Smooth muscle cell of the umbilical artery (primary cell): ENCODE data around the gene MEIOSIN. TPM values are rescaled to one million over a fixed set of nuclear protein-coding genes. Genes with fewer than 3 reads are reported as not detected.

Source experiments
- total RNA-seq: library from RNA; depleted of rRNA; stranded (reverse); fragments of >200 nt; gene quantifications from 2 replicates; pipeline ENCODE4 v1.2.3, GENCODE V29; 2014

Gene MEIOSIN
- not detected in 2 replicates for total RNA-seq

DNA sequence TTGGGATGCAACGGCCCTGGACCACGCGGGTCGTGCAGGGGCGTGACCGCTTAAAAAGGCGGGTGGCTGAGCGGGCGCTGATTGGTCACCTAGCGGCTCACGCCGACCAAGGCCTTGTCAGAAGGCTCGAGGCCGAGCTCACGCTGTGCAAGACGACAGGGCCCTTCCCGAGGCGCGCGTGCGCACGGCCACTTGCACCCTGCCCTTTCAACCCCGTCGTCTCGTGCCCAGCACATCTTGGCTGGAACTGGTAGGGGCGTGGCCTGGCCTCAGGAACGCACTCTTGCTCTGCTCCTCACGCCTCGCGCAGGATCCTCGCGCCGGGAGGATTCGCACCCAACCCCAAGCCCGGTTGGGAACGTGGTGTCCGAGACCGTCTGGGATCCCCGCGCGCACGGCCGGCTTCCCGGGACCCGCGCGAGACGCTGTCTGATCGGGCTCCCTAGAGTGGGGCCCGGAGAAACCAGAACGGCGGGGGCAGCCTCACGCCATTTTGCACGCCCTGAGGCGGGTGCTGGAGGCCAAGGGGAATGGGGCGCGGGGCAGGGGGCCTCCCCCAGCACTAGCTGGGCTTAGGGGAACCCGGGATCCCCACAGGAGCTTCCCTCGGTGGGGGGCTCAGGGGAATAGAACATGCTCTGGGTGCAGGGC lies at the start of gene MEIOSIN:
Gene MEIOSIN, plus strand, starts transcription at position 280 of the 651 bp plus-strand sequence. CDS start 1,938 bp downstream, outside the sequence.

DNA sequence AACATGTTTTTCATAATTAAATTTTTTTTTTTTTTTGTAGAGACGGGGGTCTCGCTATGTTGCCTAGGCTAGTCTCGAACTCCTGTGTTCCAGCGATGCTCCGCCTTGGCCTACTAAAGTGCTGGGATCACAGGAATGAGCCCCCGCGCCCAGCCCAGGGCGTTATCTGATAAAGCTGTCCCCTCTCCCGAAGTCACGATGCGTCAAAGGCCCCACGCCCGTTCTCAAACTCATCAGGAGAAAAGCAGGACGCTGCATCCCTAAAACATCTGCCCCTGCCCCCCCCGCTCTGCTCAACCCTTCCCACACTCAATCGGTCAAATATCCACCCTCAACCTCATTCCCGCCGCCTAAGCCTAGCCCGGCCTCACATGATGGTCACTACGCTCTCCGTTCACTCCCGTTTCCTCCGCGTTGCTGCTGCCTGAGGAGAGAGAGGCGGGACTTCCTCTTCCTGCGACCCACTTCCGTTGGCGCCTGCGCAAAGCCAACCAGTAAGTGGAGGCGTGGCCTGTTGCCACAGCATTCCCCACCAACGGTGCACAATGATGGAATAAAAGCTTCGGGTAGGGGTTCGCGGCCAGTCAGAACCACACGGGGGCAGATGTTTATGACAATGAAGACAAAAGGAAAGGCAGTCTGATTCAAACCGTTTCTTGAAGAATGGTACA lies 41.6 kb upstream of the MEIOSIN start, which contains the start of gene SNRPD2:
Gene SNRPD2, minus strand, starts transcription at position 438 of the 671 bp plus-strand sequence. Its CDS starts 65 bp downstream, at position 373.

DNA sequence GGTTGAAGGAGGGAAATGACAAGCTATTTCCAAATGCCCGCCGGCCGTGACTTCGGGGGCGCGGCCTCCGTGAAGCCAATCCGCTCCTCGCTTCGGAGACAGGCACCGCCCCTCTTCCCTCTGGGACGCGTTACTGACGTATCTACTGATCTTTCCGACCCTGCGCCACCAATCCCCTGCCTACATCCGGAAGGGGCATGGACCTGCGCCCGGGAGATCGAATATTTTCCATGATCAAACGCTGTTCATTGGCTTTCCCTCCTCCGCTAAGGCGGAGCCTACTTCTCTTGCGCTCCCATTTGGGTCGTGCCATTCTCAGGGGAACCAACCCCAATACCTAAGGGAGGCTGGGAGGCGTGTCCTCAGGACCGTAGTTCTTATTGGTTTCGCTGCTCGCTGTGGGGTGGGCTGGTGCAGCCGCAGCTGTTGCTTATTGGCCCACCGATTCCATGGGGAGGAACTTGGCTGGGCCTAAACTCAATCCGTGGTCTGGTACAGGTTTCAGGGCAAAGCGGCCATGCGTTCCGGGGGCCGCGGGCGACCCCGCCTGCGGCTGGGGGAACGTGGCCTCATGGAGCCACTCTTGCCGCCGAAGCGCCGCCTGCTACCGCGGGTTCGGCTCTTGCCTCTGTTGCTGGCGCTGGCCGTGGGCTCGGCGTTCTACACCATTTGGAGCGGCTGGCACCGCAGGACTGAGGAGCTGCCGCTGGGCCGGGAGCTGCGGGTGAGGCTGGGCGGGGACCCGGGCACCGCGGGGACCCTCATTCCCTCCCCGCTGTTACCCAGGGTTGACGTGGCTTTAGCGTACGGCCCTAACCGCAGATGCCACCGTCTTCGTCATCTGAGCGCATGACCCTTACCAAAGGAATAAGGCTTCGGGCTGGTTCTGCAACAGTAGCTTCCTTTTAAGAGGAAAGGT lies 40.8 kb upstream of the MEIOSIN start, which contains the start of gene QPCTL:
Gene QPCTL, plus strand, starts transcription at position 480 of the 919 bp plus-strand sequence. Its CDS starts 38 bp downstream, at position 518.

DNA sequence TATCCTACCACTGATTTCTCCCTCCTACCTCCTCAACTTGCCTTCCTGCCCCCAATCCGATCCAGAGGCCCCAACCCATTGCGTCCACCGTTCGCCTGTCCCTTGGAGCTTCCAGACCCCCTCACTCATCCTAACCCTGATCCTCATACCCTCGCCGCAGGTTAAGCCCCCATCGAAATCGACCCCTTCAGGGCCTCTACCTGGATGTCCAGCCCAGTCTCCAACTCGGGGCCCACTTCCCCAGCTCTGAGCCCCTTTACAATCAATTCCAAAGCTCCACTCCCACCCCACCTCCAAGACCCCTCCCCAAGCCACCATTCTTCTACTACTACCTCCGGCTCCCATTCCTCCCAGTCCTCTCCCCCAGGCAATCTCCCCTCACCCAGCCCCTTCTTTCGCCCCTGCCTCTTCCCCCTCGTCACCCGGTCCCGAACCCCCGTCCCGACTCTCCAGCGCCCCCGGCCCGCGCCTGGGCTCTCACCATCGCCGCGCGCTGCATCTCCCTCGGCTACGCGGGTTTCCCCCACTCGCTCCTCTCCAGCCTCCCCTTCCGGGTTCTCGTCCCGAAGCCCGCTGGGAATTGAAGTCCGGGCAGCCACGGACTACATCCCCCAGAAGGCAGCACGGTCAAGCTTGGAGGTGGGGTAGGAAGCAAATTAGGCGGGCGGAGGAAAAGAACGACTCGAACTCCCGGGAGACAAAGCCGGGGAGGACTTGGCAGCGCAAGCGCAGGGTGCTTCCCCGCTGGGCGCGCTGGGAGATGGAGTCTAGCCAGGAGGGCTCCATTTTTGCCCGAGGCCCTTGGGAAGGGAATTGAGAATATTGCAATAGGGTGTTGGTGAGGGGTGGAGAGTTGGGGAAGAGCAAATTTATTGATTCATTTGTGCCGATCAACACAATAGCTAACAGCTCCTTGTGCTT lies 2.6 kb upstream of the MEIOSIN start, which contains the start of gene FBXO46:
Gene FBXO46, minus strand, starts transcription at position 529 of the 921 bp plus-strand sequence. CDS start 17,401 bp downstream, outside the sequence.

DNA sequence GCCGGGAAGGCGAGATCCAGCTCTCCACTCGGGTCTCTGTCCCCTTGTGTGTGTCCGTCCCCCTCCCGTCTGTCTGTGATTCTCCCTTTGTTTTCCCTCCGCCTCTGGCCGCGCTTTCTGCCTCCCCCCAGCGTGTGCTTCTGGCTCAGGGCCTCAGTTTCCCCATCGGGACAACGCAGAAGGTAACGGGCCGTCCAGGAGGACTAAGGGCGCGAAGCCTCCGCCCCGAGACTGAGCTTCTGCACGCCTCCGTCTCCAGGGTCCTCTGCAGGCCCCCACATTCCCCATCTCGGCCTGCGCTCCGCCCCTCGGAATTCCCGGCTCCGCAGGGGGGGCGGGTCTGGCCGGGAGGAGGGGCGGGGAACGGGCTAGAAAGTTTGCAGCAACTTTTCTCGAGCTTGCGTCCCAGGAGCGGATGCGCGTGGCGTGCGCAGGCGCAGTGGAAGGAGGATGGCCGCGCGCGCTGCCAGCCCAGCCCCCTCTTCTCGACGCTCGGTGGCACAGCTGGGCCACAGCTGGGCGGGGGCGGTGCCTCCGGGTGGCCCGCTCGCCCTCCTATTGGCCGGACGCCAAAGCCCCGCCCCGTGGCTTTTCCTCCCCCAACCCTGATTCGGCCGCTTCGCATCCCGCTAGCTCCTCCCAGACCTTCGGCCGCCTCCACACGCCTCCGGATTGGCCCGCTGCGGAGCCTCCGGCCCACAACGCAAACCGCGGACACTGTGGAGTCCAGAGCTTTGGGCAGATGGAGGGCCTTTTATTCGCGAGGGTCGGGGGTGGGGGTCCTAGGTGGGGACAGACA lies 35.9 kb downstream of the MEIOSIN start, which contains the start of gene SIX5:
Gene SIX5, minus strand, starts transcription at position 269 of the 799 bp plus-strand sequence. CDS start 408 bp downstream, outside the sequence.

DNA sequence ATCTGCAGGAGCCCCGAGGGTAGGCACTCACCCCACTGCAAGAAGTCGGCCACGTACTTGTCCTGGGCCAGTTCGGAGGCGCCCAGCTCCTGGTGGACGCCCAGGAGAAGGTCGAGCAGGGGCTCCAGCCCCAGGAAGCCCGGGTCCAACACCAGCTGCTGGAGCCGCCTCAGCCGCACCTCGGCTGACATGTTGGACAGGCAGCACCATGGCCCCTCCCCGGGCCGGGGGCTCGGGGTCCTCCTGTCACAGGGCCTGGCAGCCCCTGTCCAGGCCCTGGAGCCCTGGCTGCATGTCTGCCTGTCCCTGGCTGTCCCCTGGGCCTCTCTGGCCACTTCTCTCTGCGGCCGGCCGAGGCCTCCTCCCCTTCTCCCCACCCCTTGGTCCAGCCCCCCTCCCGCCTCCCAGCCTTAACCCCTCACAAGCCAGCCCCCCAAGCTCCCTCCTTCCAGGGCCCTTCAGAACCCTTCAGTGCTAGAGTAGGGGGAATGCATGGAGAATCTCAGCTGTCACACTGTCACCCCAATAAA lies 49.0 kb downstream of the MEIOSIN start, which contains the start of gene DMPK:
Gene DMPK, minus strand, starts transcription at position 329 of the 530 bp plus-strand sequence. Its CDS starts 138 bp downstream, at position 191.

GRCh38 chr19:45792470-45793177 lies 59.4 kb downstream of the MEIOSIN start, which contains the start of gene DMWD:
DMWD (minus strand) TSS chr19:45792845; CDS start chr19:45792756, 89 bp downstream.

Other genes with a start within 250 kb of the MEIOSIN start
- gene RTN2, start 236.4 kb upstream of the MEIOSIN start, total RNA-seq = 2.7 and 3.6 TPM in 2 replicates
- gene PPM1N, start 235.0 kb upstream of the MEIOSIN start, total RNA-seq = 0.46 and 0.59 TPM in 2 replicates
- gene VASP, start 226.0 kb upstream of the MEIOSIN start, total RNA-seq = 49.6 and 82.0 TPM in 2 replicates
- 5.0 and 12.3 TPM in 2 replicates for gene OPA3, start 148.6 kb upstream of the MEIOSIN start, total RNA-seq
- not detected in 2 replicates for gene GPR4, start 131.2 kb upstream of the MEIOSIN start, total RNA-seq
- 50.2 and 59.6 TPM in 2 replicates for gene EML2, start 94.0 kb upstream of the MEIOSIN start, total RNA-seq
- under 0.01 TPM in 1 of 2 replicates, not detected in the other for gene GIPR, start 65.2 kb upstream of the MEIOSIN start, total RNA-seq
- 144 and 339 TPM in 2 replicates for gene SNRPD2, start 41.5 kb upstream of the MEIOSIN start, total RNA-seq
- gene QPCTL, start 40.8 kb upstream of the MEIOSIN start, total RNA-seq = 27.3 and 28.2 TPM in 2 replicates
- 2.7 and 6.2 TPM in 2 replicates for gene FBXO46, start 2.5 kb upstream of the MEIOSIN start, total RNA-seq
- gene SIX5, start 35.8 kb downstream of the MEIOSIN start, total RNA-seq = 7.6 and 10.1 TPM in 2 replicates
- gene DMPK, start 49.1 kb downstream of the MEIOSIN start, total RNA-seq = 33.0 and 35.0 TPM in 2 replicates
- gene DMWD, start 59.4 kb downstream of the MEIOSIN start, total RNA-seq = 34.4 and 50.2 TPM in 2 replicates
- 0.14 and 0.30 TPM in 2 replicates for gene RSPH6A, start 81.9 kb downstream of the MEIOSIN start, total RNA-seq
- gene SYMPK, start 129.7 kb downstream of the MEIOSIN start, total RNA-seq = 30.9 and 56.4 TPM in 2 replicates
- gene FOXA3, start 130.9 kb downstream of the MEIOSIN start, total RNA-seq = not detected in 2 replicates
- 24.1 and 27.7 TPM in 2 replicates for gene IRF2BP1, start 152.7 kb downstream of the MEIOSIN start, total RNA-seq
- gene MYPOP, start 169.2 kb downstream of the MEIOSIN start, total RNA-seq = 3.7 and 4.2 TPM in 2 replicates
- not detected in 2 replicates for gene NANOS2, start 181.3 kb downstream of the MEIOSIN start, total RNA-seq
- 0.23 TPM in 1 of 2 replicates, not detected in the other for gene NOVA2, start 240.4 kb downstream of the MEIOSIN start, total RNA-seq